SU-DHL-6 (cell line): ENCODE measurements around the gene C17orf78.

Source experiments
- H2AFZ ChIP-seq: fragments of 200-600 bp; sonication (generic); 2 replicates; pipeline ENCODE4 v1.6.1; 2014; ENCODE audit warnings: low read depth, mild to moderate bottlenecking, moderate library complexity, mixed read lengths, antibody characterized with exemption, low read length; ENCODE audit not compliant: severe bottlenecking
- H3F3A ChIP-seq: fragments of 200-600 bp; shearing (Covaris generic); 2 replicates; pipeline ENCODE4 v1.6.0; 2016; ENCODE audit warnings: antibody characterized with exemption, mild to moderate bottlenecking; ENCODE audit not compliant: insufficient read depth
- H3K27ac ChIP-seq: fragments of 200-600 bp; sonication (generic); 2 replicates; pipeline ENCODE4 v1.5.1; 2016; ENCODE audit warnings: low read depth, mild to moderate bottlenecking, low read length, moderate library complexity, mixed read lengths
- H3K27me3 ChIP-seq: fragments of 200-600 bp; sonication (generic), shearing (Covaris generic); 2 replicates; pipeline ENCODE4 v1.6.0; 2014; ENCODE audit warnings: mild to moderate bottlenecking, low read length
- H3K36me3 ChIP-seq: fragments of 200-600 bp; sonication (generic); 2 replicates; pipeline ENCODE4 v1.6.1; 2014; ENCODE audit warnings: mild to moderate bottlenecking, low read length, mixed read lengths
- H3K4me2 ChIP-seq: fragments of 300-600, 200-600 bp; shearing (Covaris generic), sonication (generic); 2 replicates; pipeline ENCODE4 v1.6.0; 2014; ENCODE audit warnings: low read length, low read depth, mild to moderate bottlenecking; ENCODE audit not compliant: poor library complexity, severe bottlenecking
- H3K4me3 ChIP-seq: fragments of 200-600 bp; sonication (generic); 2 replicates; pipeline ENCODE4 v1.5.1; 2014; ENCODE audit warnings: antibody characterized with exemption, low read length, mild to moderate bottlenecking, mixed read lengths; ENCODE audit not compliant: insufficient read depth, poor library complexity, severe bottlenecking
- H3K79me2 ChIP-seq: fragments of 200-600 bp; sonication (generic); 2 replicates; pipeline ENCODE4 v1.6.1; 2014; ENCODE audit warnings: mild to moderate bottlenecking, low read length, moderate library complexity; ENCODE audit not compliant: insufficient read depth
- H3K9ac ChIP-seq: fragments of 200-600 bp; sonication (generic); 2 replicates; pipeline ENCODE4 v1.7.0; 2014; ENCODE audit warnings: mild to moderate bottlenecking, low read length
- H3K9me2 ChIP-seq: fragments of 200-600 bp; sonication (generic); replicated peaks from 2 replicates; pipeline ENCODE4 v1.6.1; 2014; ENCODE audit warnings: low read length; ENCODE audit not compliant: insufficient read depth
- H3K9me3 ChIP-seq: fragments of 200-600 bp; sonication (generic); 2 replicates; pipeline ENCODE4 v1.6.1; 2014; ENCODE audit warnings: low read length, mixed read lengths; ENCODE audit not compliant: insufficient read depth
- H4K20me1 ChIP-seq: fragments of 200-600 bp; sonication (generic); 2 replicates; pipeline ENCODE4 v1.6.1; 2014; ENCODE audit warnings: low read depth, mild to moderate bottlenecking, antibody characterized with exemption, low read length, moderate library complexity, mixed read lengths
- CTCF ChIP-seq: fragments of 200-600 bp; sonication (generic); IDR thresholded peaks from one replicate; pipeline ENCODE4 v1.5.1; 2017; ENCODE audit warnings: antibody characterized with exemption, mild to moderate bottlenecking, low read length, moderate library complexity; ENCODE audit not compliant: insufficient read depth, poor library complexity, severe bottlenecking
- EZH2phosphoT487 ChIP-seq: fragments of 200-600 bp; sonication (generic), shearing (Covaris generic); conservative IDR thresholded peaks from 2 replicates; pipeline ENCODE4 v1.6.1; 2018; ENCODE audit warnings: mild to moderate bottlenecking, antibody characterized with exemption, low read length, moderate library complexity, mixed read lengths

The C17orf78 gene

GRCh38 chr17:37339321-37339720 is 36.5 kb upstream of the C17orf78 start:
- Histone ChIP-seq H3K9me2 (no peaks in the 10 kb centered on the region), H3F3A (no peaks in the 10 kb centered on the region; the same call in 1 of the 2 replicates), H3K27ac (no peak overlapping the region), H3K4me2 (no peak overlapping the region), H3K27me3 (no peaks in the 10 kb centered on the region), H4K20me1 (no peaks in the 10 kb centered on the region; the same call in 1 of the 2 replicates), H2AFZ (no peak overlapping the region), H3K36me3 (peaks cover 3% of the 10 kb centered on the region; the same call in 1 of the 2 replicates), H3K9me3 (no peaks in the 10 kb centered on the region), H3K9ac (no peak overlapping the region), H3K4me3 (no peak overlapping the region), H3K79me2 (peaks cover 63% of the 10 kb centered on the region)
- TF ChIP-seq CTCF (no peak), EZH2phosphoT487 (no peak)

DNA sequence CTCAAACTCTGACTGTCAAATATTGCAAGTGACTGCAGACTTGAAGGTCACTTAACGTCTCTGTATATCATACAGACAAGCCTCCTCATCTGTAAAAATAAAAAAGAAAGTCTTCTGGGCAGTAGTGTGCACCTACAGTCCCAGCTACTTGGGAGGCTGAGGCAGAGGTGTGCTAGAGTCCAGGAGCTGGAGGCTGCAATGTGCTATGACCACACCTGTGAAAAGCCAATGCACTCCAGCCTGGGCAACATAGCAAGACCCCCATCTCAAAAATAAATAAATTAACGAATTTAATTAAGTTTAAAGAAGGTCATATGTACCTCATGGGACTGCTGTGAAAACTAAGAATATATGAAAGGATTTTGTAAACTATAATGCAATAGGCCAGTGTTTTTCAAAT is 35.0 kb upstream of the C17orf78 start:
- Histone ChIP-seq H3K27me3 (no peaks in the 10 kb centered on the region), H3K9ac (no peak overlapping the region), H3K4me2 (no peak overlapping the region), H3K36me3 (peaks cover 3% of the 10 kb centered on the region; the same call in 1 of the 2 replicates), H3K9me2 (no peaks in the 10 kb centered on the region), H4K20me1 (peaks cover 3% of the 10 kb centered on the region; the same call in 1 of the 2 replicates), H3K9me3 (no peaks in the 10 kb centered on the region), H3K27ac (no peak overlapping the region), H3K4me3 (no peak overlapping the region), H3F3A (no peaks in the 10 kb centered on the region; the same call in 1 of the 2 replicates), H2AFZ (no peak overlapping the region), H3K79me2 (peaks cover 70% of the 10 kb centered on the region)
- TF ChIP-seq CTCF (no peak), EZH2phosphoT487 (no peak)

- no peaks in the 10 kb centered on the region; the same call in 1 of the 2 replicates for H3K36me3 ChIP-seq
- H2AFZ ChIP-seq, result no peak overlapping the region
- H3K79me2 ChIP-seq, result peaks cover 74% of the 10 kb centered on the region
- TF ChIP-seq EZH2phosphoT487 (no peak), CTCF (no peak)
- H4K20me1 ChIP-seq, result peaks cover 3% of the 10 kb centered on the region; the same call in 1 of the 2 replicates
- H3K27ac ChIP-seq, result no peak overlapping the region
- H3K4me3 ChIP-seq, result no peak overlapping the region
- no peak overlapping the region for H3K9ac ChIP-seq
- H3K9me2 ChIP-seq, result no peaks in the 10 kb centered on the region
- no peaks in the 10 kb centered on the region for H3K27me3 ChIP-seq
- H3K9me3 ChIP-seq, result no peaks in the 10 kb centered on the region
- no peak overlapping the region for H3K4me2 ChIP-seq
- no peaks in the 10 kb centered on the region; the same call in 1 of the 2 replicates for H3F3A ChIP-seq
Measured at GRCh38 chr17:37342589-37342988, 33.2 kb upstream of the C17orf78 start.
